Measurements from ENCODE around the gene KDR.

Gene KDR

GRCh38 chr4:55125087-55125721 is at the start of gene KDR:
Gene KDR (minus strand): TSS chr4:55125595. CDS start chr4:55125293, 302 bp downstream.
- no peak for DNase-seq (ENCODE audit: low read depth)

DNA sequence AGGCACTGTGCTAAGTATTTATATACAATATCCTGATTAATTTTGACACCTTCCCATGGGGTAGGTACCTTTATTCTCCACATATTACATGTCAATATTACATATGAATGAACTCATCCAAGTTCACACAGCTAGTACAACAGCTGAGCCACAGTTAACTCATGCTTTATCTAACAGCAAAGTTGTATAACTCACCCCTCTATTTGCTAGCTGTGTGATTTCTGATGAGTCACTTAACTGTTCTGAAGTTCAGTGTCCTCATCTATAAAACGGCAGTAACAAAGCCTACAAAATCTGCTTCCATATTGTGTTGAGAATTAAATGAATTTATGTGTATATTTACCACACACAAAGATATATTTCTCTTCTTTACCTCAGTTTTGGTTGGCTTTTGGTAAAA is 48.2 kb upstream of the KDR start:
- DNase-seq (ENCODE audit: low read depth): no peak

GRCh38 chr4:55172694-55173287 is 47.4 kb upstream of the KDR start:
- DNase-seq (ENCODE audit: low read depth): no peak

GRCh38 chr4:55170462-55170861 is 45.1 kb upstream of the KDR start:
- DNase-seq (ENCODE audit: low read depth): no peak

- DNase-seq (ENCODE audit: low read depth): no peak
These were observed 44.1 kb upstream of the KDR start for GRCh38 chr4:55169352-55169961.

DNA sequence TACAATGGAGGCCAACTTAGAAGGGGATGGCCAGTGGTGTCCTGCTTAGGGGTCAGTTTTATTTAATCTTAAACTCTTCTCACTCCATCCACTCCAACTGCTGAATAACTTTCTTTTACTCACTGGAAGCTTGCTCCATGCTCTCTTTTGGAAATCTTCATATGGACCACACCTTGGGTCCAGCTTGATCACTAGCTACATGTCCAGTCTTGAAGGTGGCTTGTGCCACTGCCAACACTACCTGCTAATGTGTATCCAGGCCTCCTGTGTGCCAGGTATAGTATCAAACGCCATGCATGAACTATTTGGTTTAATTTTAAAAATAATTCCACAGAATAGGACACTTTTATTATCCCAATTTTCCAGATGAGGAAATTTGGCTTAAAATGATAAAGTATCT is 37.0 kb upstream of the KDR start:
- DNase-seq (ENCODE audit: low read depth): no peak

GRCh38 chr4:55161739-55162138 is 36.3 kb upstream of the KDR start:
- no peak for DNase-seq (ENCODE audit: low read depth)

- no peak for DNase-seq (ENCODE audit: low read depth)
These were observed 34.5 kb upstream of the KDR start for GRCh38 chr4:55159851-55160250.

DNA sequence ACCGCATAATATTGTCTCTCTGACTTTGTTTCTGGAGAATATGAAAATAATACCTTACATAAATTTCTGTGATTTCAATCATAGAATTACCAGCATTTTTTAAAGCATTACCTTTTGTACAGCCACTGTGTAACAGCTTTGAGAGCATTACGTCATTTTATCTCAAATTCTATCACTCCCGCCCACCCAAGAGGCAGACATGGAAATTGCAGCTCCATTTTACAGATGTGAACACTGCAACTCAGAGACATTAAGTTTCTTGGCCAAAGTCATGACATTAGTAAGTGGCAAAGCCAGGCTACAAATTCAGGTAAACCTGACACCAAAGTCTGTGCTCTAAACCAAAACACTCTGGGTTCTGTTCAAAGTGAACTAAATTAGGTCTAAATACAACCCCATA is 33.6 kb upstream of the KDR start:
- DNase-seq (ENCODE audit: low read depth): no peak

GRCh38 chr4:55157559-55158277 is 32.3 kb upstream of the KDR start:
- DNase-seq (ENCODE audit: low read depth): no peak

DNA sequence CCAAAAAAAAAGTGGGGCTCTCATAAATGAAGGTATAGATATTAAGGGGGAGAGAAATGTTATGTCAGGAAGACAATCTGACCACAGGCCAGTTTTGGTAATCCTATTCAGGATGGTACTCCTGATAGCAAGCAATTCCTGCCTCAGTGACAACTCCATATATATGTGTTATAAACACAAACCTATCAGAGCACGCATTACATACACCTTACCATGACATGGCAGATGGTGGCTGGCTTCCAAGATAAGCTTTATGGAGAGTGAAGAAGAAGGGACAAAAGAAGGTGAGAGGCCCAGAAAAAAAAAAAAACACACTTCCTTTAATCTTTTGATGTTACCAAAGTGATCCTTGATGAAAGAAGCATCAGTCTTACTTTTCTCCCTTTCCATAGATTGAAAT is 29.5 kb upstream of the KDR start:
- no peak for DNase-seq (ENCODE audit: low read depth)

- DNase-seq (ENCODE audit: low read depth): no peak
These were observed 29.0 kb upstream of the KDR start for GRCh38 chr4:55154290-55154880.

DNA sequence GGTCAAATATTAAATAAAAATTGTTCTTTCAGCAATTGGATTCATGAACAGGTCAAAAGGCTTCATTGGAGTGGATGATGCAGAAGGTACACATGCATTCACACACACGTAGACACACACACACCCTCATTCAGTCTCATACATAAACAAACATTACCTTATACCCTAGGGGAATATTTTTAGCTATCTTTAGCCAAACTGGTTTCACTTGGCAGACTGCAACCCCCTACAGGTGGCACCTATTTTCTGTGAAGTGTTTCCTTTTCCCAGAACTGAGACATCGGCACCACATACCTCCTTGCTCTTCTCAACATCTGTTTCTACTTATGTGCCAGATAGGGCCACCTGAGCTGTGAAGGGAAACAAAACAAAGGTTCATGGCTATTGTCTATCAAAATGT is 18.5 kb upstream of the KDR start:
- no peak for DNase-seq (ENCODE audit: low read depth)

GRCh38 chr4:55138367-55138766 is 13.0 kb upstream of the KDR start:
- no peak for DNase-seq (ENCODE audit: low read depth)

- DNase-seq (ENCODE audit: low read depth): no peak
These were observed 11.2 kb upstream of the KDR start for GRCh38 chr4:55136634-55137033.

- no peak for DNase-seq (ENCODE audit: low read depth)
These were observed 8.6 kb upstream of the KDR start for GRCh38 chr4:55133951-55134350.

DNA sequence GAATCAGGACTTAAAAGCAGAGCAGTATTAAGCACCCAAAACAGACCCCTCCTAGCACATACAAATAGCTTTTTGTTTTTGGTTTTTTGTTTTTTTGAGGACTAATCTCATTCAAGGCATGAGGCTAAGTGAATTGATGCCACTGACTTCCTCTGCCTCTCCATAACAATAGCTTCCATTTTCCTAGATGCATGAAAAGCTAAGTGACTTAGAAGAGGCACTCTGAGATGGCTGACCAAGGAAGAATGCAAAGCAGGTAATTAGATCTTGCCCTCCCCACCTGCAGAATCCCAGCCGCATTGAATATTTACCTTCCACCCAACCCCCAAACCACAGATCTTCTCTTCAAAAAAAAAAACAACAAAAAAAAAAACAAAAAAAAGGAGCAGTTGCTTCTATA is 7.4 kb upstream of the KDR start:
- DNase-seq (ENCODE audit: low read depth): no peak

DNA sequence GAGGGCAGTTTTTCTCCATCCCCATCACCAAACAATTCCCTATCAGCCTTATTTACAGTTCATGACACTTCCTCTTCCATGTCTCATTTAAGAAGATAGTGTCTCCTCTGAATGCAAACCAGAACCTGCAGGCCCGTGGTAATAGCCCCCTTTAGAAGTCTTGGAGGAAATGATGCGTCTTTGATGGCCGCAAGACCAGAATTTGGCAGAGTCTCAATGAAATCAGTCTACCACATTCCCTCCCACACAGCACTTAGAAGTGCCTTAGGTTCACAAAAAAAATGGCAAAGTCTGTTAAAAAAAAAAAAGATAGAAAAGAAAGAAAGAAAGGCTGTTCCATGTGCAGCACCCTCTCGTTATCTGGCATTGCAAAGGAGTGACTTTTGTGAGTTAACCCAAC is 2.1 kb upstream of the KDR start:
- no peak for DNase-seq (ENCODE audit: low read depth)

- DNase-seq (ENCODE audit: low read depth): no peak
These were observed 1.7 kb upstream of the KDR start for GRCh38 chr4:55127053-55127452.

GRCh38 chr4:55125763-55126541 is 557 bp upstream of the KDR start:
- DNase-seq (ENCODE audit: low read depth): no peak

DNA sequence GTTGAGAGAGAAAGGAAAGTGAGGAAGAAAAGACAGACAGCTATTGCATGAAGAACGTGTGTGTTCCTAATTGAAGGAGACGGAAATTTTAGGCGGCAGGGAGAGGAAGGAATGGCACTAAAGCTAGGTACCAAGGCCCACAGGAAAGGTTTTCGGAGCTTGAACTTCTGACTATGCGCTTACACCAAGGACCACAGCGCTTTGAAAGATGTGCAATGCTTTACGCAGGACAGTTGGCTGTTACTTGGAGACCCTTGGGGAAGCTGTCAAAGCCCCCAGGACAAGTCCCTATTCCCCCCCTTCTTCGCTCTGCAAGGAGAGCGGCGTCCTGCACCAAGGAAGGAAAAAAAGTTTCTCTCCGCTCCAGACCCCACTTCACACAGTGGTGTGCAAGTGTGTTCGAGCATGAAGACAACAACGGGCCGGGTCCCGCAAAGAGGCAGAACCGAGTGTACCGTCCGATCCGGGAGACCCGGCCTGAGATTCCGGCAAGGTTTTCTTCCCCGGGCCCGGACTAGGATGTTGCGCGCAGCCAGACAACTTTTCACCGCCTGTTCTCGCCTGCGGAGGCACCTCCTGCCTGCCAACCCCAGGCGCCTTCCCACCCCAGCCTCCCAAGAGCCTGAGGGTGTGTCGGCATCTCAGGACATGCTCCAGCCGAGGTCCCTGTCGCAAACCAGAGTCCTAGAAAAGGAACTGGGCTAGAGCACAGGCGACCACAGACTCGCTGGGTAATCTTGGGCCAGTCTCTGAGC is 896 bp downstream of the KDR start:
- DNase-seq (ENCODE audit: low read depth): no peak

Data from stimulated activated CD8-positive, alpha-beta memory T cell treated with anti-CD3 and anti-CD28 coated beads, Interleukin-4, amount 100 ng/mL, for 24 hours (primary cell).